Ascending aorta (tissue), 2 donors: Measurements from ENCODE around the gene NKG7. TPM values are rescaled to one million over a fixed set of nuclear protein-coding genes. Genes with fewer than 3 reads are reported as not detected.

Experiments
- DNase-seq, 2 donors: peaks; one replicate each; pipeline ENCODE4 v3.0.0-alpha.2; 2019; ENCODE audit warnings: low spot score in 2 of 2
- H3K27ac ChIP-seq, 2 donors: fragments of 200-600 bp; sonication (generic); one replicate each; pipeline ENCODE4 v1.5.1; 2016 to 2017; ENCODE audit warnings: mild to moderate bottlenecking in 1 of 2
- H3K27me3 ChIP-seq: fragments of 200-600 bp; sonication (generic); one replicate; pipeline ENCODE4 v1.5.1; 2017
- H3K36me3 ChIP-seq, 2 donors: fragments of 200-600 bp; sonication (generic); one replicate each; pipeline ENCODE4 v1.5.1; 2016
- H3K4me1 ChIP-seq, 2 donors: fragments of 200-600 bp; sonication (generic); one replicate each; pipeline ENCODE4 v1.5.1; 2016 to 2017; ENCODE audit warnings: mild to moderate bottlenecking in 1 of 2
- H3K4me3 ChIP-seq, 2 donors: fragments of 200-600 bp; sonication (generic); one replicate each; pipeline ENCODE4 v1.5.1; 2016 to 2017; ENCODE audit warnings: mild to moderate bottlenecking in 1 of 2
- H3K9me3 ChIP-seq, 2 donors: fragments of 200-600 bp; sonication (generic); one replicate each; pipeline ENCODE4 v1.5.1; 2016
- CTCF ChIP-seq, 3 experiments: fragments of 200-600 bp in 2 of 3; fragments of 450-650 bp in 1 of 3; sonication (generic) in 2 of 3; IDR thresholded peaks; one replicate each; pipeline ENCODE4 v1.5.1; 2016 to 2019; ENCODE audit warnings: antibody characterized with exemption in 3 of 3, mild to moderate bottlenecking in 1 of 3, moderate library complexity in 1 of 3
- intact Hi-C: fragments of 100-400 bp; cut with DNase I; formaldehyde crosslinking; loops from one replicate; pipeline ENCODE4 v1.15.1; 2023
- total RNA-seq: library from RNA; depleted of rRNA; stranded (reverse); fragments of >200 nt; gene quantifications from one replicate; pipeline ENCODE4 v1.1.0, GENCODE V29; 2016

Gene NKG7
- total RNA-seq, 1 donor from 2014 or later = 30.2 TPM

GRCh38 chr19:51323481-51324166, 48.8 kb downstream of the NKG7 start:
- Histone ChIP-seq H3K36me3 (no peaks in the 10 kb centered on the region), H3K4me3 (no peak overlapping the region), H3K4me1 (peaks cover 0 to 3% of the 10 kb centered on the region in 2 donors), H3K27me3 (no peaks in the 10 kb centered on the region), H3K27ac (no peak overlapping the region), H3K9me3 (no peaks in the 10 kb centered on the region)
- intact Hi-C loops = no loop called here
- no peak for TF ChIP-seq CTCF (IDR thresholded peaks at IDR 0.05)
- no peak for DNase-seq

GRCh38 chr19:51321799-51322198, 50.7 kb downstream of the NKG7 start:
- no peaks in the 10 kb centered on the region for H3K36me3 ChIP-seq
- no peak overlapping the region for H3K4me3 ChIP-seq
- no peak for DNase-seq
- intact Hi-C loops = no loop called here
- H3K9me3 ChIP-seq = no peaks in the 10 kb centered on the region
- H3K27me3 ChIP-seq = no peaks in the 10 kb centered on the region
- H3K4me1 ChIP-seq = no peaks in the 10 kb centered on the region
- no peak for TF ChIP-seq CTCF (IDR thresholded peaks at IDR 0.05)
- no peak overlapping the region for H3K27ac ChIP-seq

Other genes with a start within 250 kb of the NKG7 start
- gene SIGLEC9, start 247.7 kb downstream of the NKG7 start, total RNA-seq = 0.85 TPM
- gene SIGLEC7, start 230.4 kb downstream of the NKG7 start, total RNA-seq = 4.8 TPM
- 1.3 TPM for gene CD33, start 147.6 kb downstream of the NKG7 start, total RNA-seq
- gene SIGLECL1, start 121.6 kb downstream of the NKG7 start, total RNA-seq = not detected
- 4.9 TPM for gene IGLON5, start 61.0 kb downstream of the NKG7 start, total RNA-seq
- 1.4 TPM for gene VSIG10L, start 30.5 kb downstream of the NKG7 start, total RNA-seq
- gene ETFB, start 6.3 kb downstream of the NKG7 start, total RNA-seq = 42.5 TPM
- not detected for gene CLDND2, start 3.7 kb downstream of the NKG7 start, total RNA-seq
- gene LIM2, start 15.3 kb upstream of the NKG7 start, total RNA-seq = not detected
- gene C19orf84, start 17.9 kb upstream of the NKG7 start, total RNA-seq = not detected
- 5.4 TPM for gene SIGLEC10, start 45.0 kb upstream of the NKG7 start, total RNA-seq
- gene SIGLEC8, start 85.8 kb upstream of the NKG7 start, total RNA-seq = not detected
- not detected for gene CEACAM18, start 105.9 kb upstream of the NKG7 start, total RNA-seq
- gene SIGLEC12, start 129.1 kb upstream of the NKG7 start, total RNA-seq = not detected
- gene SIGLEC6, start 159.0 kb upstream of the NKG7 start, total RNA-seq = 6.6 TPM
- 6.1 TPM for gene ZNF175, start 198.6 kb upstream of the NKG7 start, total RNA-seq